SK-MEL-5 (cell line): ENCODE results near the gene YWHAQ. TPM values are rescaled to one million over a fixed set of nuclear protein-coding genes. Genes with fewer than 3 reads are reported as not detected.
A peak's percentile ranks its signal among the peaks of the same experiment; 100 is the strongest.
"Not testable (repeated sequence)": the region's sequence is repeated elsewhere in the genome, so short reads cannot be mapped to it uniquely, and the experiment has no call there.

Source experiments
- DNase-seq: peaks from one replicate; pipeline ENCODE4 v3.0.0-alpha.2; 2016; ENCODE audit warnings: low read depth, low spot score
- in situ Hi-C: cut with HindIII; loops from 2 replicates; pipeline ENCODE4 v1.10.0; 2016; ENCODE audit warnings: low sequenced_read_pairs, high pct_unique_total_duplicates, low pct_unique_long_range_greater_than_20kb
- total RNA-seq: library from RNA; depleted of rRNA; stranded (reverse); fragments of >200 nt; shearing (Covaris generic); gene quantifications from 2 replicates; pipeline ENCODE4 v1.2.3, GENCODE V29; 2014

The YWHAQ gene
- total RNA-seq, 1 experiment from 2014 or later, result 253 TPM

DNA sequence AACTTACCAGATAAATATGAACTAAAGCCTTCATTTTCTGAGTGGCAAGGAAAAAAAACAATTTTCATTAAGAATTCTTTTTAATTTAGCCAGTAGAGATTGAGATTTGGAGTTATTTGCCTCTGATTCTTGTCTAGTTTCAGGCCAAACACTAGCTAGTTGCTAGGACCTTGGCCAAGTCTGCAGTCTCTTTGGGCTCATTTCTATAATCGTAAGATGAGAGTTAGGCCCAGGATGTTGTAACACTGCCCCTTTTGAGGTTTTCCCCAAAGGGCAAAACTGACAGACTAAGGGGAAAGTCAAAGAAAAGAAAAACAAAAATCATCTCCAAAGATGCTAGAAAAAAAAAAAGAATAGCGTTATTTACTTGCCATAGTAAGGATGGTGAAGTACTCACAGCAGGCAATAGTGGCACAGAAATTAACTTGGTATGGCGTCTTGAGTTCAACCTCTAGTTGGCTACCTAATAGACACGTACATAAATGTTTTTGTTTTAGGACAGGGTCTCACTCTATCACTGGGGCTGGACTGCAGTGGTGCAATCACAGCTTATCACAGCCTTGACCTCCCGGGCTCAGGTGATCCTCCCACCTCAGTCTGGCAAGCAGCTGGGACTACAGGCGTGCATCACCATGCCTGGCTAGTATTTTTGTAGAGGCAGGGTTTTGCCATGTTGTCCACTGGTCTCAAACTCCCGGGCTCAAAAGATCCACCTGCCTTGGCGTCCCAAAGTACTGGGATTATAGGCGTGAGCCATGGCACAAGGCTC is 52.1 kb downstream of the YWHAQ start:
- in situ Hi-C loops, result no loop called here
- no peak for DNase-seq

DNA sequence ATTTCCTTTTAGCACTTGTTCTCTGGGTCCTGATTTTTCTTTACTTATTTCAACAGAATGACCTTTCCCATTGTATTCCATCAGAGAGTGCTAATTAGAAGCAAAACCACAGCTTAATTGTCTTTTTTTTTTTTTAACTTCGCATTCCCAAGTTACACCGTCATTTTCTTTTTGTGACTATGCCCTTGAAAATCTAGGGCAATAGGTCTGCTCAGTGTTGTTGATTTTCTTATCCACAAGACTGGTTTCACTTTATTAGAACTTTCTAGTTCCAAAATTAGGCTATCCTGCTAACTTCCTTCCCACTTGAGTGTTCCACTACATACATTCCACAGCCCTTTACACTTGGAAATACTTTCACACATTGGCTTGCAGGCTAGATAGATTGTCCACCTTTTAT is 56.5 kb downstream of the YWHAQ start:
- in situ Hi-C loops, result no loop called here
- no peak for DNase-seq

GRCh38 chr2:9573840-9574239 is 57.0 kb downstream of the YWHAQ start:
- peak; percentile 25 for DNase-seq
- in situ Hi-C loops, result no loop called here

GRCh38 chr2:9573013-9573720 is 57.6 kb downstream of the YWHAQ start:
- in situ Hi-C loops, result no loop called here
- peak; percentile 51 for DNase-seq

DNA sequence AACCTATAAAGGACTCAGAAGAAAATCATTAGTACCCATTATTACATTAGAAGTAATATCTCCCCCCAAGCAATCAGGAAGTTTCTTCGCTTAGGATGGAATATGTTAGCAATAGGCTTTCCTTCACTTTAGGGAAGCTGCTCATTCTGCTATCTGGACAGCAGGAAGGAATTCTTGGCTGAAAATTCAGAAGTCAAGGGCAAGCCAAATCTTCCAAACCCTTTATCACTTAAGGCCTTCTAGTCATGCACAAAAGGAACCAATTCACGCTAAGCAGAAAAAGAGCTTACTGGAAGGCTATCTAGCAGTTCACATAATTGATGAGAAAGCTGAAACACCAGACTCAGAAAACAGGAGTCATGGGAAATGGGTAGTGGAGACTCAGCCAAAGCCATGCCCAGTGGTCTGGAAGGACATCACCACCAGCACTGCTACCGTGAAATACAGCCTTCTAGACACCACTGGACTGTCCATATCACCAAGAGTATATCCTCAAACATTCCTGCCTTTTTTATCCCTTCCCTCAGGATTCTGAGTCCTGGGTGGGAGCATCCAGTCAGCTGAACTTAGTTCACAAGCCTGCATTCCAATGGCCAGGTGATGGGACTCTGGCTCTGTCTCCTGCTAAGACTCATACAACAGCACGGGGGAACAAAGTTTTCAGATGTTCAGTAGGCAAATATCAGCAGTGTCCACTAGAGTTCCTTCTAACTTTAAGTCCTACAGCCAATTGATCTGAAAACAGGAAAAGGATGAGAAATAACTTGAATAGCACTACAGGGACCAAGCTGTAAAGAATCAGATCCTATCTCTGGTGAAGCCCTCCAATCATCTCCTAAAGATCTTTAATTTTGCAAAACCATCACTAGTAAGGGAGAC is 60.4 kb downstream of the YWHAQ start:
- DNase-seq, result peak; percentile 37
- in situ Hi-C loops, result no loop called here

- peak; percentile 87 for DNase-seq
- in situ Hi-C loops, result no loop called here
Measured at GRCh38 chr2:9565436-9566153, 65.2 kb downstream of the YWHAQ start.

DNA sequence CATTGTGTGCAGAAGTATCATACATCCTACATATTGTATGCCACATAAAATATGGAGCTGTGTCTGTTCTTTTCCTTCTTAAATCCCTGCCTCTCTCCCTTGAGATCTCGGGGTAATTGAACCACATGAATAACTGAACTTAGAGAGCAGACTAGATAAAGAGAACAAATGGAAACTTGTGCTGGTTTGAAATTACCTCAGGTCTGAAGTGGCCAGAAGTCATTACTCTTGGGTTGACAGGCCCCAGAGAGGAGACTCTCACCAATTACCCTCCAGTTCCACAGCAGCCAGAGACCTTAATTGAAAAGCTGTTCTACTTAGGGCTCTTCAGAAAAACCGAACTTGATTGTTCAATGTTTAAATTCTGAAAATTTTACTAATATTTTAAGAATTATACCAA is 70.2 kb downstream of the YWHAQ start:
- in situ Hi-C loops, result no loop called here
- no peak for DNase-seq

DNA sequence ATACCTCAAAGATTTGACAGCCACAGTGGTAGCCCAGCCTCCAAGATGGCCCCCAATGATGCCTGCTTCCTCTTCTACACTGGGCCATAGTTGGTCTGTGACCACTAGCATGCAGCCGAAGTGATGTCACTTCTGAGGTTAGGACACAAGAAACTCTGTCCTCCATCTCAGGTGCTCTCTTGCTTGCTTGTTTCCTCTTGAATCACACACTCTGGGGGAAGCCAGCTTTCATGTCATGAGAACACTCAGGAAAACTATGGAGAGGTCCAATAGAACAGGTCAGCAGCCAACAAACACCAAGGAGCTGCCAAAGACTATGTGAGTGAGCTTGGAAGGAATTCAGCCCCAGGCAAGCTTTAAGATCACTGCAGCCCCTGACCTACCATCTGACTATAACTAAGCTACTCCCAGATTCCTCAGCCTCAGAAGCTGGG is 71.8 kb downstream of the YWHAQ start:
- peak; percentile 87 for DNase-seq
- in situ Hi-C loops, result no loop called here

GRCh38 chr2:9556121-9556743 is 74.6 kb downstream of the YWHAQ start:
- no peak for DNase-seq
- in situ Hi-C loops, result no loop called here

DNA sequence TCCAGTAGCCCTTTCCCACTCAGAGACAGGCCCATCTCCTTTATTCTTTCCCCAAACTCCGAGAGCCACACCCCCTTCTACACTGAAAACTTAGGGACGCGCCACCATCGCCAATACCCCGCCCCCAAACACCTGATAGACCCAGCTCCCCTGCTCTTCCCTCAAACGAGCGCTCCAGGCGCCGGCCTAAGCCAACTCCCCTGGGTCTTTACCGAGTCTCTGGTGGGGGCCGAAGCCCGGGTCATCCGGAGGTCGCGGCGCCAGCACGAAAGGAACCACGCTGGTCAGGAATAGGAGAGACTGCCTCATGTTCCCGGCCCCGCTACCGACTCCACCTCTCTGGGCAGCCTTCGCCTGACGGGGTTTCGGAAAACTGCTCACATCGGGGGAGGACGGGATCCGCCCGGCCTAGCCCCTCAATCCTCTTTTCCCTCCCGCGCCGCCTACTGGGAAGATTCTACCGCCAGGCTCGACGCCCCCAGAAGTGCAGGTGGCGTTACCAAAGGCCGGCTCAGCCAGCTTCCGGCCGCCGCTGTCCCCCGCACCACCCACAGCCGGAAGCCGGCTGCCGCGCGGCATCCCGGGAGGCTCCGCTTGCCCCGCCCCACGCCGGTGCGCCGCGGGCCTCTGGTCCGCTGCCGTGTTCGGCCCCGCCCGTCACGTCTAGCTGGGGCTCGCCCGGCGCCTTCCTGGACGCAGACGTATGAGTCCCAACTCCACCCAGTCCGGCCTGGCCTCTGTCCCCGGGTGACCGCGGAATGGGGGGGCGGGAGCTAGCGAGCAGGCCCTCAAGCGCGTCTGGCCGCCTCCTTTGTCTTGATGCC is 75.3 kb downstream of the YWHAQ start, which contains the start of gene ADAM17:
ADAM17 (minus strand) TSS at position 534 of the 824 bp plus-strand sequence; CDS start at position 309, 225 bp downstream.
- in situ Hi-C loops, result no loop called here
- DNase-seq, result peak; percentile 97

- peak; percentile 76 for DNase-seq
- in situ Hi-C loops, result no loop called here
Measured at GRCh38 chr2:9554921-9555296, 75.9 kb downstream of the YWHAQ start.

- peak; percentile 50 for DNase-seq
- in situ Hi-C loops, result no loop called here
Measured at GRCh38 chr2:9552219-9553178, 78.3 kb downstream of the YWHAQ start.

DNA sequence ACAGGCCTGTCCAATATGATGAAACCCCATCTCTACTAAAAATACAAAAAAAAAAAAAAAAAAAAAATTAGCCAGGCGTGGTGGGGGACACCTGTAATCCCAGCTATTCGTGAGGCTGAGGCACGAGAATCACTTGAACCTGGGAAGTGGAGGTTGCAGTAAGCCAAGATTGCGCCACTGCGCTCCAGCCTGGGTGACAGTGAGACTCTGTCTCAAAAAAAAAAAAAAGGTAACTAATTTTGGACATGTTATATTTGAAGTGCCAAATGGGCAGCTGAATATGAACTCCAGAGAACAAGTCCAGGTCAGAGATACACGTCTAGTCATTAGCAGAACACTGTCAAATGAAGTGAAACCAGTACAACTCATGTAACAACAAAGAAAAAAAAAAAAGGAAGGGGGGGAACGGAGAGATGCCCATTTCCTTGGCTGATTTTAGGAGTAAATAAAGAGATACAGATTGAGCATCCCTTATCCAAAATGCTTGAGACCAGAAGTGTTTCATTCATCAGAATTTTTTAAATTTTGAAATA is 79.9 kb downstream of the YWHAQ start:
- DNase-seq, in situ Hi-C loops: not testable (repeated sequence)

GRCh38 chr2:9549420-9549819 is 81.4 kb downstream of the YWHAQ start:
- no peak for DNase-seq
- in situ Hi-C loops, result no loop called here

DNA sequence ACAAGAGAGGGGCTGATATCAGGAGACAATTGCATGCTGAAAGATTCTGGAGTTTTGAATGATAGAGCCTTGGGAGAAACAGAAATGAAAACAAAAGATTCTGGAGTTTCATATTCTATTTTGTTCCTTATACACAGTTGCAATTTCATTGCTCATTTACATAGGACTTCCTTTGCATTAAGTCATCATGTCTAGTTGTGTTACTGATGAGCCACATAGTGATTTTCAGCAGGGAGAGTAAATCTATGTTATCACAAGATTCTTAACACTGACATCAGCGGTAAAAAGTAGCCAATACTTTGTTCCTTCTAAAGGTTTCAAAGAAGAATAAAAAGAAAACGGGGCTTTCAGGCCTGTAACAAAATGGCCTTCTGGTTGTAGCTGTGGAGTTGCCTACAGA is 82.3 kb downstream of the YWHAQ start:
- in situ Hi-C loops, result no loop called here
- no peak for DNase-seq
